IMR-90 (cell line): ENCODE data around the gene TMEM245. TPM values are rescaled to one million over a fixed set of nuclear protein-coding genes. Genes with fewer than 3 reads are reported as not detected.

Source experiments
- ATAC-seq: fragments of 200-7000 bp; cut with Tn5 transposase; 2 replicates; pipeline ENCODE4 v1.9.1; 2020; ENCODE audit warnings: low read depth, mild to moderate bottlenecking, moderate library complexity
- BruUV-seq: library from RNA; stranded (reverse); fragments of 400-500 nt; replicated peaks from 2 replicates; lab custom pipeline; 2021; lab: Mats Ljungman, UMichigan
- CTCF ChIA-PET: fragments of 300-600 bp; formaldehyde crosslinking; extraction: SDS; loops from one replicate; lab custom pipeline; 2021; ENCODE audit warnings: antibody characterized with exemption; lab: Yijun Ruan, JAX
- POLR2A ChIA-PET: fragments of 300-600 bp; sonication (Branson Sonifier 250); formaldehyde crosslinking; loops from one replicate; lab custom pipeline; 2022; ENCODE audit warnings: antibody characterized with exemption; ENCODE audit not compliant: unreplicated experiment; lab: Charles Lee
- DNase-seq: peaks from one replicate; pipeline ENCODE4 v3.0.0; 2013
- H2AFZ ChIP-seq: replicated peaks from 2 replicates; pipeline ENCODE3; 2013; ENCODE audit warnings: low read length, mild to moderate bottlenecking; ENCODE audit not compliant: poor library complexity
- H2AK5ac ChIP-seq: 2 replicates; pipeline ENCODE4 v1.6.1; 2013; ENCODE audit warnings: low read depth, low read length, inconsistent platforms
- H2AK9ac ChIP-seq: replicated peaks from 2 replicates; pipeline ENCODE3; 2013; ENCODE audit warnings: mild to moderate bottlenecking, low read depth, low read length, moderate library complexity; ENCODE audit not compliant: poor library complexity
- H2BK120ac ChIP-seq: 2 replicates; pipeline ENCODE4 v1.6.1; 2013; ENCODE audit warnings: low read depth, low read length, inconsistent platforms
- H2BK15ac ChIP-seq: 3 replicates; pipeline ENCODE4 v1.6.1; 2013; ENCODE audit warnings: low read depth, low read length, inconsistent platforms
- H2BK20ac ChIP-seq: 2 replicates; pipeline ENCODE4 v1.6.1; 2013; ENCODE audit warnings: low read depth, mild to moderate bottlenecking, inconsistent platforms, low read length, moderate library complexity
- H2BK5ac ChIP-seq: 2 replicates; pipeline ENCODE4 v1.6.1; 2013; ENCODE audit warnings: mild to moderate bottlenecking, low read depth, low read length, inconsistent platforms; ENCODE audit not compliant: poor library complexity, severe bottlenecking
- H3K14ac ChIP-seq: replicated peaks from 2 replicates; pipeline ENCODE4 v1.6.1; 2013; ENCODE audit warnings: low read depth, low read length, inconsistent platforms
- H3K18ac ChIP-seq: 2 replicates; pipeline ENCODE4 v1.6.1; 2013; ENCODE audit warnings: low read depth, low read length, control low read depth
- H3K23ac ChIP-seq: 2 replicates; pipeline ENCODE4 v1.6.1; 2013; ENCODE audit warnings: low read depth, low read length, inconsistent platforms
- H3K27ac ChIP-seq: 2 replicates; pipeline ENCODE4 v1.5.1; 2013; ENCODE audit warnings: mild to moderate bottlenecking, control low read depth, low read length; ENCODE audit not compliant: insufficient read depth
- H3K27me3 ChIP-seq: 2 replicates; pipeline ENCODE4 v1.6.1; 2013; ENCODE audit warnings: low read length; ENCODE audit not compliant: control insufficient read depth, insufficient read depth
- H3K36me3 ChIP-seq: 2 replicates; pipeline ENCODE4 v1.6.1; 2013; ENCODE audit warnings: low read length, mixed read lengths; ENCODE audit not compliant: control insufficient read depth, insufficient read depth
- H3K4ac ChIP-seq: 2 replicates; pipeline ENCODE4 v1.6.1; 2013; ENCODE audit warnings: low read depth, low read length, inconsistent platforms
- H3K4me1 ChIP-seq: 2 replicates; pipeline ENCODE4 v1.6.1; 2013; ENCODE audit warnings: low read length, mixed read lengths; ENCODE audit not compliant: control insufficient read depth, insufficient read depth
- H3K4me2 ChIP-seq: 2 replicates; pipeline ENCODE4 v1.6.1; 2013; ENCODE audit warnings: low read depth, mild to moderate bottlenecking, control low read depth, low read length, moderate library complexity
- H3K4me3 ChIP-seq: 2 replicates; pipeline ENCODE4 v1.5.1; 2013; ENCODE audit warnings: low read depth, mild to moderate bottlenecking, control low read depth, low read length, moderate library complexity; ENCODE audit not compliant: insufficient read depth
- H3K56ac ChIP-seq: 2 replicates; pipeline ENCODE4 v1.6.1; 2013; ENCODE audit warnings: low read length, inconsistent platforms; ENCODE audit not compliant: insufficient read depth; ENCODE audit errors: extremely low read depth
- H3K79me1 ChIP-seq, 2 experiments: 2 replicates each; pipeline ENCODE4 v1.6.1; 2013; ENCODE audit warnings: low read length in 2 of 2, inconsistent platforms in 1 of 2, low read depth in 1 of 2
- H3K9ac ChIP-seq: 2 replicates; pipeline ENCODE4 v1.6.1; 2013; ENCODE audit warnings: low read depth, low read length, control low read depth
- H3K9me1 ChIP-seq: 2 replicates; pipeline ENCODE4 v1.6.1; 2013; ENCODE audit warnings: low read length, inconsistent platforms; ENCODE audit not compliant: insufficient read depth
- H3K9me3 ChIP-seq: 2 replicates; pipeline ENCODE4 v1.6.1; 2013; ENCODE audit warnings: low read length; ENCODE audit not compliant: control insufficient read depth, insufficient read depth
- H4K20me1 ChIP-seq: 2 replicates; pipeline ENCODE4 v1.6.1; 2013; ENCODE audit warnings: low read length, inconsistent platforms; ENCODE audit not compliant: insufficient read depth
- H4K5ac ChIP-seq: 2 replicates; pipeline ENCODE4 v1.6.1; 2013; ENCODE audit warnings: mild to moderate bottlenecking, low read depth, low read length, control low read depth
- H4K8ac ChIP-seq, 2 experiments: 2 replicates each; pipeline ENCODE4 v1.6.1; 2013; ENCODE audit warnings: low read depth in 2 of 2, low read length in 2 of 2, control low read depth in 1 of 2, inconsistent platforms in 1 of 2
- H4K91ac ChIP-seq: 2 replicates; pipeline ENCODE4 v1.6.1; 2013; ENCODE audit warnings: low read depth, low read length, inconsistent platforms; ENCODE audit not compliant: insufficient read depth
- BHLHE40 ChIP-seq: fragments of 150-350 bp; IDR thresholded peaks from 2 replicates; pipeline ENCODE4 v1.6.1; 2016; ENCODE audit warnings: mild to moderate bottlenecking, low read depth, low read length
- CEBPB ChIP-seq: IDR thresholded peaks from 2 replicates; pipeline ENCODE4 v1.6.1; 2012; ENCODE audit warnings: low read depth, low read length, improper control_type of control experiment
- CHD1 ChIP-seq: IDR thresholded peaks from 2 replicates; pipeline ENCODE4 v1.6.1; 2012; ENCODE audit warnings: low read depth, low read length, improper control_type of control experiment
- FOS ChIP-seq: fragments of 150-350 bp; IDR thresholded peaks from 2 replicates; pipeline ENCODE4 v1.6.1; 2016; ENCODE audit warnings: low read depth, low read length
- MAFK ChIP-seq: IDR thresholded peaks from 2 replicates; pipeline ENCODE4 v1.6.1; 2012; ENCODE audit warnings: low read depth, low read length, improper control_type of control experiment
- MAZ ChIP-seq: IDR thresholded peaks from 2 replicates; pipeline ENCODE4 v1.6.1; 2012; ENCODE audit warnings: low read depth, mild to moderate bottlenecking, low read length, improper control_type of control experiment, moderate library complexity, borderline replicate concordance
- MXI1 ChIP-seq: IDR thresholded peaks from 2 replicates; pipeline ENCODE4 v1.6.1; 2012; ENCODE audit warnings: low read depth, mild to moderate bottlenecking, low read length, moderate library complexity, borderline replicate concordance
- NFE2L2 ChIP-seq: fragments of 150-350 bp; IDR thresholded peaks from 2 replicates; pipeline ENCODE4 v1.6.1; 2016; ENCODE audit warnings: low read depth, mild to moderate bottlenecking, low read length
- POLR2A ChIP-seq: IDR thresholded peaks from 2 replicates; pipeline ENCODE4 v1.6.1; 2012; ENCODE audit warnings: mild to moderate bottlenecking, low read depth, low read length
- RAD21 ChIP-seq: IDR thresholded peaks from 2 replicates; pipeline ENCODE4 v1.6.1; 2012; ENCODE audit warnings: low read length, improper control_type of control experiment
- RCOR1 ChIP-seq: IDR thresholded peaks from 2 replicates; pipeline ENCODE4 v1.6.1; 2012; ENCODE audit warnings: mild to moderate bottlenecking, low read length, improper control_type of control experiment; ENCODE audit not compliant: insufficient replicate concordance
- RFX5 ChIP-seq: IDR thresholded peaks from 2 replicates; pipeline ENCODE4 v1.8.0; 2012; ENCODE audit warnings: low read depth, mild to moderate bottlenecking, low read length, moderate library complexity
- SMC3 ChIP-seq: fragments of 150-350 bp; IDR thresholded peaks from 2 replicates; pipeline ENCODE4 v1.6.1; 2016; ENCODE audit warnings: low read depth, mild to moderate bottlenecking, antibody characterized with exemption, low read length, moderate library complexity
- WGBS, 2 experiments: methylation state at CpG; one replicate each; pipeline versions ENCODE4 v1.1.5 to v1.1.7; 2013; ENCODE audit warnings: missing lambda C conversion rate in 2 of 2; ENCODE audit not compliant: insufficient read length in 1 of 2; ENCODE audit errors: extremely low coverage in 2 of 2; 5-methylcytosine and 5-hydroxymethylcytosine counted together
- dilution Hi-C: fragments of 300-500 bp; cut with HindIII; formaldehyde crosslinking; loops from one replicate; pipeline ENCODE4 v1.14.3; 2018; ENCODE audit warnings: low sequenced_read_pairs; ENCODE audit not compliant: unreplicated experiment
- in situ Hi-C: fragments of 300-500 bp; cut with MboI; formaldehyde crosslinking; loops from 3 replicates; pipeline ENCODE4 v1.14.3; 2019; ENCODE audit warnings: low sequenced_read_pairs, inconsistent platforms, mixed read lengths
- intact Hi-C: fragments of 100-400 bp; cut with micrococcal nuclease; formaldehyde crosslinking; loops from 2 replicates; pipeline ENCODE4 v1.10.0; 2022
- polyA plus RNA-seq, 3 experiments: library from polyadenylated mRNA; depleted of rRNA; stranded (reverse); fragments of >200 nt; gene quantifications; 2 replicates each; pipeline ENCODE4 v1.2.3, GENCODE V29; 2012; ENCODE audit warnings: low replicate concordance in 1 of 3
- total RNA-seq: library from RNA; depleted of rRNA; stranded (reverse); fragments of >200 nt; gene quantifications from 2 replicates; pipeline ENCODE4 v1.2.3, GENCODE V29; 2012
- TF ChIP-seq, protein P1 (sequence below): fragments of 150-350 bp; IDR thresholded peaks from 2 replicates; pipeline ENCODE4 v1.6.1; 2016; ENCODE audit warnings: low read depth, mild to moderate bottlenecking, low read length, moderate library complexity, borderline replicate concordance
- TF ChIP-seq, protein P2 (sequence below): conservative IDR thresholded peaks from 2 replicates; pipeline ENCODE4 v1.5.1; 2012; ENCODE audit warnings: mild to moderate bottlenecking, low read depth, low read length, improper control_type of control experiment
- TF ChIP-seq, protein P3 (sequence below): fragments of 150-350 bp; IDR thresholded peaks from 2 replicates; pipeline ENCODE4 v1.6.1; 2017; ENCODE audit warnings: mild to moderate bottlenecking, antibody characterized with exemption, low read length, low read depth

The TMEM245 gene
- total and polyA plus RNA-seq, 2 of the 4 experiments (the other 2 are of a cell fraction) = 24.8 to 57.9 TPM

DNA sequence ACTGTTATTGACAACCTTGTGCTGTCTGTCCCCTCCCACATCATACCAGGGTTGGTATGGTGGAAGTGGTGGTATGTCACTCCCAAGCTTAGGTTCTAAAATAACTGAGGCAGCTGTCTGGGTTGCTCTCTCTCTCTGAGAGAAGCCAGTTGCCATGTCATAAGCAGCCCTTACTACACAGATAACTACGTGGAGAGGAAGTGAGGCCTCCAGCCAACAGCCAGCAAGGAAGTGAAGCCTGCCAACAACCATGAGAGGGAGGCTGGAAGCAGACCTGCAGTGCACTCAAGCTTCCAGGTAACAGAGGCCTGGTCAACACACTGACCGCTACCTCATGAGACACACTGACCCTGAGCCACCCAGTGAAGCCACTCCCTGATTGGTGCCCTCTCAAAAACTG, 125.1 kb downstream of the TMEM245 start:
- in situ Hi-C loops = no loop called here
- H3K9me3 ChIP-seq = no peaks in the 10 kb centered on the region
- H3K9me1 ChIP-seq = peaks cover 8% of the 10 kb centered on the region; the same call in 1 of the 2 replicates
- H3K18ac ChIP-seq = no peak overlapping the region
- H3K14ac ChIP-seq = 0 out of 2 replicates have a peak overlapping the region, but pooled peaks have one; percentile 30
- peak overlapping the region; percentile 8; the same call in 1 of the 2 replicates for H2AK5ac ChIP-seq
- H3K56ac ChIP-seq = no peak overlapping the region
- ChIA-PET CTCF (interaction anchor here (1.1 kb wide), 1 partner anchor 41 kb away, joined by 3 read pairs; no protein-coding TSS in a partner anchor), POLR2A (no interaction called here)
- DNase-seq (peak; percentile 58), ATAC-seq (no peak)
- H4K20me1 ChIP-seq = 0 out of 2 replicates have a peak, but pooled peaks cover 7% of the 10 kb centered on the region
- H2AK9ac ChIP-seq = no peak overlapping the region
- no peak overlapping the region for H3K27ac ChIP-seq
- H4K5ac ChIP-seq = peak overlapping the region; percentile 33; the same call in 1 of the 2 replicates
- TF ChIP-seq MXI1 (no peak), CEBPB (no peak), MAFK (no peak), RFX5 (no peak), NFE2L2 (no peak), RCOR1 (no peak), POLR2A (no peak), FOS (no peak), MAZ (no peak), RAD21 (no peak), CHD1 (no peak), SMC3 (no peak), BHLHE40 (no peak)
- TF ChIP-seq, protein P1, sequence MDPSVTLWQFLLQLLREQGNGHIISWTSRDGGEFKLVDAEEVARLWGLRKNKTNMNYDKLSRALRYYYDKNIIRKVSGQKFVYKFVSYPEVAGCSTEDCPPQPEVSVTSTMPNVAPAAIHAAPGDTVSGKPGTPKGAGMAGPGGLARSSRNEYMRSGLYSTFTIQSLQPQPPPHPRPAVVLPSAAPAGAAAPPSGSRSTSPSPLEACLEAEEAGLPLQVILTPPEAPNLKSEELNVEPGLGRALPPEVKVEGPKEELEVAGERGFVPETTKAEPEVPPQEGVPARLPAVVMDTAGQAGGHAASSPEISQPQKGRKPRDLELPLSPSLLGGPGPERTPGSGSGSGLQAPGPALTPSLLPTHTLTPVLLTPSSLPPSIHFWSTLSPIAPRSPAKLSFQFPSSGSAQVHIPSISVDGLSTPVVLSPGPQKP = no peak
- TF ChIP-seq, protein P2, sequence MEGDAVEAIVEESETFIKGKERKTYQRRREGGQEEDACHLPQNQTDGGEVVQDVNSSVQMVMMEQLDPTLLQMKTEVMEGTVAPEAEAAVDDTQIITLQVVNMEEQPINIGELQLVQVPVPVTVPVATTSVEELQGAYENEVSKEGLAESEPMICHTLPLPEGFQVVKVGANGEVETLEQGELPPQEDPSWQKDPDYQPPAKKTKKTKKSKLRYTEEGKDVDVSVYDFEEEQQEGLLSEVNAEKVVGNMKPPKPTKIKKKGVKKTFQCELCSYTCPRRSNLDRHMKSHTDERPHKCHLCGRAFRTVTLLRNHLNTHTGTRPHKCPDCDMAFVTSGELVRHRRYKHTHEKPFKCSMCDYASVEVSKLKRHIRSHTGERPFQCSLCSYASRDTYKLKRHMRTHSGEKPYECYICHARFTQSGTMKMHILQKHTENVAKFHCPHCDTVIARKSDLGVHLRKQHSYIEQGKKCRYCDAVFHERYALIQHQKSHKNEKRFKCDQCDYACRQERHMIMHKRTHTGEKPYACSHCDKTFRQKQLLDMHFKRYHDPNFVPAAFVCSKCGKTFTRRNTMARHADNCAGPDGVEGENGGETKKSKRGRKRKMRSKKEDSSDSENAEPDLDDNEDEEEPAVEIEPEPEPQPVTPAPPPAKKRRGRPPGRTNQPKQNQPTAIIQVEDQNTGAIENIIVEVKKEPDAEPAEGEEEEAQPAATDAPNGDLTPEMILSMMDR = no peak
- TF ChIP-seq, protein P3, sequence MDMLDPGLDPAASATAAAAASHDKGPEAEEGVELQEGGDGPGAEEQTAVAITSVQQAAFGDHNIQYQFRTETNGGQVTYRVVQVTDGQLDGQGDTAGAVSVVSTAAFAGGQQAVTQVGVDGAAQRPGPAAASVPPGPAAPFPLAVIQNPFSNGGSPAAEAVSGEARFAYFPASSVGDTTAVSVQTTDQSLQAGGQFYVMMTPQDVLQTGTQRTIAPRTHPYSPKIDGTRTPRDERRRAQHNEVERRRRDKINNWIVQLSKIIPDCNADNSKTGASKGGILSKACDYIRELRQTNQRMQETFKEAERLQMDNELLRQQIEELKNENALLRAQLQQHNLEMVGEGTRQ = no peak
- H3K4ac ChIP-seq = peak overlapping the region; percentile 45; the same call in 1 of the 2 replicates
- peak overlapping the region in 1 of 2 experiments; percentile 62; a peak in 2 of 4 replicates for H4K8ac ChIP-seq
- no TSS peak for BruUV-seq
- intact Hi-C loops = no loop called here
- no peak overlapping the region for H2BK120ac ChIP-seq
- no peak overlapping the region for H3K4me2 ChIP-seq
- dilution Hi-C loops = no loop called here
- no peaks in the 10 kb centered on the region for H3K27me3 ChIP-seq
- H2BK5ac ChIP-seq = no peak overlapping the region
- peaks cover 12% of the 10 kb centered on the region; the same call in 1 of the 2 replicates for H3K36me3 ChIP-seq
- H3K4me1 ChIP-seq = peaks cover 7% of the 10 kb centered on the region
- peaks cover 41 to 47% of the 10 kb centered on the region in 2 experiments for H3K79me1 ChIP-seq
- no peak overlapping the region for H3K9ac ChIP-seq
- WGBS, 2 experiments = no CpG with 5 or more reads among the region's 2 CpGs
- H3K4me3 ChIP-seq = no peak overlapping the region
- no peak overlapping the region for H2BK15ac ChIP-seq
- peak overlapping the region; percentile 39 for H2AFZ ChIP-seq
- H4K91ac ChIP-seq = no peak overlapping the region; the same call in 1 of the 2 replicates
- no peak overlapping the region for H2BK20ac ChIP-seq
- no peak overlapping the region for H3K23ac ChIP-seq
